SK-N-SH (cell line): Measurements from ENCODE around the gene ATG2B. TPM values are rescaled to one million over a fixed set of nuclear protein-coding genes. Genes with fewer than 3 reads are reported as not detected.

Experiments used
- CTCF ChIA-PET: fragments of 300-600, 350-600 bp; formaldehyde crosslinking; extraction: SDS; loops from one replicate; lab custom pipeline; 2021; lab: Yijun Ruan, JAX
- POLR2A ChIA-PET: fragments of 350-600 bp; sonication (Branson Sonifier 250); formaldehyde crosslinking; extraction: SDS; loops from one replicate; lab custom pipeline; 2020; ENCODE audit warnings: antibody characterized with exemption, inconsistent platforms; lab: Yijun Ruan, JAX
- DNase-seq: peaks from one replicate; pipeline ENCODE4 v3.0.0; 2012
- H2AFZ ChIP-seq: fragments of 200-600 bp; sonication (generic); 2 replicates; pipeline ENCODE4 v1.8.1; 2016; ENCODE audit warnings: antibody characterized with exemption, mild to moderate bottlenecking, low read depth
- H3F3A ChIP-seq: fragments of 200-600 bp; sonication (generic); replicated peaks from 2 replicates; pipeline ENCODE3; 2016; ENCODE audit warnings: antibody characterized with exemption, mild to moderate bottlenecking; ENCODE audit not compliant: insufficient read depth
- H3K27ac ChIP-seq, 2 experiments: fragments of 200-500 bp in 1 of 2; fragments of 200-600 bp in 1 of 2; sonication (Bioruptor generic) in 1 of 2; sonication (generic), shearing (Covaris generic) in 1 of 2; 2 replicates each; pipeline versions ENCODE4 v1.5.1 to v1.6.1; 2014 to 2016; ENCODE audit warnings: low read depth in 2 of 2, inconsistent platforms in 1 of 2, low read length in 1 of 2, mild to moderate bottlenecking in 1 of 2, mixed read lengths in 1 of 2
- H3K27me3 ChIP-seq: fragments of 200-600 bp; sonication (generic), shearing (Covaris generic); 2 replicates; pipeline ENCODE4 v1.6.1; 2016; ENCODE audit warnings: mixed run types; ENCODE audit not compliant: insufficient read depth
- H3K36me3 ChIP-seq, 2 experiments: fragments of 200-500 bp in 1 of 2; fragments of 200-600 bp in 1 of 2; sonication (Bioruptor generic) in 1 of 2; sonication (generic) in 1 of 2; replicated peaks in 1 of 2; 2 replicates each; pipeline versions ENCODE3 to v1.5.1; 2014 to 2016; ENCODE audit warnings: low read length in 1 of 2, mild to moderate bottlenecking in 1 of 2; ENCODE audit not compliant: insufficient read depth in 2 of 2, control insufficient read depth in 1 of 2
- H3K4me1 ChIP-seq, 2 experiments: fragments of 200-500 bp in 1 of 2; fragments of 200-600 bp in 1 of 2; sonication (Bioruptor generic) in 1 of 2; sonication (generic), shearing (Covaris generic) in 1 of 2; 2 replicates each; pipeline versions ENCODE4 v1.5.1 to v1.6.1; 2014 to 2016; ENCODE audit warnings: low read depth in 1 of 2, low read length in 1 of 2, mixed run types in 1 of 2; ENCODE audit not compliant: insufficient read depth in 2 of 2, control insufficient read depth in 1 of 2
- H3K4me2 ChIP-seq: fragments of 200-600 bp; sonication (generic), shearing (Covaris generic); 2 replicates; pipeline ENCODE4 v1.6.1; 2017; ENCODE audit warnings: mixed run types
- H3K4me3 ChIP-seq, 2 experiments: fragments of 200-500 bp in 1 of 2; fragments of 200-600 bp in 1 of 2; sonication (Bioruptor generic) in 1 of 2; sonication (generic), shearing (Covaris generic) in 1 of 2; 2 replicates each; pipeline versions ENCODE4 v1.5.1 to v1.8.1; 2014 to 2016; ENCODE audit warnings: low read depth in 2 of 2, inconsistent platforms in 1 of 2, low read length in 1 of 2, mild to moderate bottlenecking in 1 of 2, mixed read lengths in 1 of 2, moderate library complexity in 1 of 2
- H3K79me2 ChIP-seq: fragments of 200-600 bp; sonication (generic); 2 replicates; pipeline ENCODE4 v1.8.1; 2017; ENCODE audit warnings: mild to moderate bottlenecking; ENCODE audit not compliant: insufficient read depth
- H3K9ac ChIP-seq: fragments of 200-600 bp; sonication (generic); 2 replicates; pipeline ENCODE4 v1.6.1; 2017; ENCODE audit warnings: mixed run types
- H3K9me2 ChIP-seq: fragments of 200-600 bp; sonication (generic); 2 replicates; pipeline ENCODE4 v1.6.1; 2017; ENCODE audit warnings: mixed run types
- H3K9me3 ChIP-seq: fragments of 200-600 bp; sonication (generic); 2 replicates; pipeline ENCODE4 v1.6.1; 2017; ENCODE audit warnings: mixed run types, mild to moderate bottlenecking, moderate library complexity
- H4K20me1 ChIP-seq: fragments of 200-600 bp; sonication (generic); 2 replicates; pipeline ENCODE4 v1.6.1; 2017; ENCODE audit warnings: mild to moderate bottlenecking, mixed run types; ENCODE audit not compliant: insufficient read depth
- FOXJ3 ChIP-seq: sonication (generic); formaldehyde crosslinking; IDR thresholded peaks from 2 replicates; pipeline ENCODE4 v1.5.1; 2020; ENCODE audit warnings: mild to moderate bottlenecking, missing genetic modification reagents
- FOXM1 ChIP-seq: IDR thresholded peaks from 2 replicates; pipeline ENCODE4 v1.4.0; 2012; ENCODE audit warnings: low read depth, mild to moderate bottlenecking
- SMC3 ChIP-seq: IDR thresholded peaks from 2 replicates; pipeline ENCODE4 v1.6.1; 2012; ENCODE audit warnings: low read depth, low read length, improper control_type of control experiment
- WGBS: methylation state at CpG from one replicate; pipeline ENCODE4 v1.1.6; 2017; ENCODE audit warnings: low lambda C conversion rate; 5-methylcytosine and 5-hydroxymethylcytosine counted together
- polyA plus RNA-seq, 3 experiments: library from polyadenylated mRNA; depleted of rRNA; stranded (reverse); fragments of >200 nt; gene quantifications; 2 replicates each; pipeline ENCODE4 v1.2.3, GENCODE V29; 2012
- TF ChIP-seq, protein P1 (sequence below): IDR thresholded peaks from 2 replicates; pipeline ENCODE4; 2012
- TF ChIP-seq, protein P2 (sequence below): IDR thresholded peaks from 2 replicates; pipeline ENCODE4 v1.4.0; 2012; ENCODE audit warnings: low read depth
- TF ChIP-seq, protein P3 (sequence below): fragments of 150-350 bp; IDR thresholded peaks from 2 replicates; pipeline ENCODE4 v1.6.1; 2017; ENCODE audit warnings: antibody characterized with exemption, low read length, low read depth, borderline replicate concordance
- TF ChIP-seq, protein P4 (sequence below): fragments of 150-350 bp; IDR thresholded peaks from 2 replicates; pipeline ENCODE4 v1.6.1; 2016; ENCODE audit warnings: mild to moderate bottlenecking, low read depth, low read length

ATG2B gene
- polyA plus RNA-seq, 1 of the 3 experiments (the other 2 are of a cell fraction): 5.8 TPM

DNA sequence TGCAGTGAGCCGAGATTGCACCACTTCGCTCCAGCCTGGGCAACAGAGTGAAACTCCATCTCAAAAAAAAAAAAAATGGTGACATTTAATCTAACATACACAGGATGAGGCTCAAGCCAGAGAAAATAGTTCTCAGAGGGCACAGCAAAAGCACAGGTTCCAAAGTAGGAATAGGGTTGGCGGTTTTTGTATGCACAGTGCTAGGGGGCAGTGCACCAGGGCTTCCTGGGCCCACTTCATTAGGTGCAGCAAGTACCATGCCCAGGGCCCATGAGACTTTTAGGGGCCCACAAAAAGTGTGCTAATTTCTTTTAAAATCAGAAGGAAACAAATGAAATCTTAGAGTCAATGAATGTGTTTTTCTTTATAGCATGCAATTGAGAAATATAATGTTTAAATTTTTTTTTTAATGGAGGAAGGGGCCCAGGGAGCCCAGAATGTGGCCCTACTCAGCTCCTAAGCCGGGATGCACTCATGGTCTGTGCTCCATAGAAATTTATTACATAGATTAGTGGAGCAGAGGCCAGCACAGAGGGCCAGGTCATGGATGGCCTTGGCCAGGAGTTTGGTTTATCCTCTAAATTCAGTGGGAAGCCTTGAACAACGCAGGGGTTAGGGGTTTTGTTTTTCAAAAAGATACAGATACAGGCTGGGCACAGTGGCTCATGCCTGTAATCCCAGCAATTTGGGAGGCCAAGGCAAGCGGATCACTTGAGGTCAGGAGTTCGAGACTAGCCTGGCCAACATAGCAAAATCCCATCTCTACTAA, 31.1 kb upstream of the ATG2B start:
- Histone ChIP-seq H3K9me2 (no peaks in the 10 kb centered on the region), H2AFZ (no peak overlapping the region), H3K27me3 (no peaks in the 10 kb centered on the region), H3K79me2 (no peaks in the 10 kb centered on the region), H4K20me1 (no peaks in the 10 kb centered on the region), H3K36me3 (no peaks in the 10 kb centered on the region), H3K9ac (no peak overlapping the region), H3K27ac (no peak overlapping the region), H3K4me1 (no peaks in the 10 kb centered on the region; a peak in 1 of 4 replicates), H3K9me3 (no peaks in the 10 kb centered on the region), H3K4me3 (no peak overlapping the region), H3F3A (no peaks in the 10 kb centered on the region), H3K4me2 (no peak overlapping the region)
- DNase-seq: no peak
- TF ChIP-seq, protein P1, sequence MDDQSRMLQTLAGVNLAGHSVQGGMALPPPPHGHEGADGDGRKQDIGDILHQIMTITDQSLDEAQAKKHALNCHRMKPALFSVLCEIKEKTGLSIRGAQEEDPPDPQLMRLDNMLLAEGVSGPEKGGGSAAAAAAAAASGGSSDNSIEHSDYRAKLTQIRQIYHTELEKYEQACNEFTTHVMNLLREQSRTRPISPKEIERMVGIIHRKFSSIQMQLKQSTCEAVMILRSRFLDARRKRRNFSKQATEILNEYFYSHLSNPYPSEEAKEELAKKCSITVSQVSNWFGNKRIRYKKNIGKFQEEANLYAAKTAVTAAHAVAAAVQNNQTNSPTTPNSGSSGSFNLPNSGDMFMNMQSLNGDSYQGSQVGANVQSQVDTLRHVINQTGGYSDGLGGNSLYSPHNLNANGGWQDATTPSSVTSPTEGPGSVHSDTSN: no peak
- TF ChIP-seq, protein P2, sequence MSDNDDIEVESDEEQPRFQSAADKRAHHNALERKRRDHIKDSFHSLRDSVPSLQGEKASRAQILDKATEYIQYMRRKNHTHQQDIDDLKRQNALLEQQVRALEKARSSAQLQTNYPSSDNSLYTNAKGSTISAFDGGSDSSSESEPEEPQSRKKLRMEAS: no peak
- no peak for TF ChIP-seq FOXJ3 (CRISPR knock-in tag)
- TF ChIP-seq, protein P3, sequence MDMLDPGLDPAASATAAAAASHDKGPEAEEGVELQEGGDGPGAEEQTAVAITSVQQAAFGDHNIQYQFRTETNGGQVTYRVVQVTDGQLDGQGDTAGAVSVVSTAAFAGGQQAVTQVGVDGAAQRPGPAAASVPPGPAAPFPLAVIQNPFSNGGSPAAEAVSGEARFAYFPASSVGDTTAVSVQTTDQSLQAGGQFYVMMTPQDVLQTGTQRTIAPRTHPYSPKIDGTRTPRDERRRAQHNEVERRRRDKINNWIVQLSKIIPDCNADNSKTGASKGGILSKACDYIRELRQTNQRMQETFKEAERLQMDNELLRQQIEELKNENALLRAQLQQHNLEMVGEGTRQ: no peak
- TF ChIP-seq, protein P4, sequence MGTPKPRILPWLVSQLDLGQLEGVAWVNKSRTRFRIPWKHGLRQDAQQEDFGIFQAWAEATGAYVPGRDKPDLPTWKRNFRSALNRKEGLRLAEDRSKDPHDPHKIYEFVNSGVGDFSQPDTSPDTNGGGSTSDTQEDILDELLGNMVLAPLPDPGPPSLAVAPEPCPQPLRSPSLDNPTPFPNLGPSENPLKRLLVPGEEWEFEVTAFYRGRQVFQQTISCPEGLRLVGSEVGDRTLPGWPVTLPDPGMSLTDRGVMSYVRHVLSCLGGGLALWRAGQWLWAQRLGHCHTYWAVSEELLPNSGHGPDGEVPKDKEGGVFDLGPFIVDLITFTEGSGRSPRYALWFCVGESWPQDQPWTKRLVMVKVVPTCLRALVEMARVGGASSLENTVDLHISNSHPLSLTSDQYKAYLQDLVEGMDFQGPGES: no peak
- ChIA-PET CTCF (no interaction called here), POLR2A (no interaction called here)
- 94% methylated on average over 7 of the region's 7 CpGs for WGBS

DNA sequence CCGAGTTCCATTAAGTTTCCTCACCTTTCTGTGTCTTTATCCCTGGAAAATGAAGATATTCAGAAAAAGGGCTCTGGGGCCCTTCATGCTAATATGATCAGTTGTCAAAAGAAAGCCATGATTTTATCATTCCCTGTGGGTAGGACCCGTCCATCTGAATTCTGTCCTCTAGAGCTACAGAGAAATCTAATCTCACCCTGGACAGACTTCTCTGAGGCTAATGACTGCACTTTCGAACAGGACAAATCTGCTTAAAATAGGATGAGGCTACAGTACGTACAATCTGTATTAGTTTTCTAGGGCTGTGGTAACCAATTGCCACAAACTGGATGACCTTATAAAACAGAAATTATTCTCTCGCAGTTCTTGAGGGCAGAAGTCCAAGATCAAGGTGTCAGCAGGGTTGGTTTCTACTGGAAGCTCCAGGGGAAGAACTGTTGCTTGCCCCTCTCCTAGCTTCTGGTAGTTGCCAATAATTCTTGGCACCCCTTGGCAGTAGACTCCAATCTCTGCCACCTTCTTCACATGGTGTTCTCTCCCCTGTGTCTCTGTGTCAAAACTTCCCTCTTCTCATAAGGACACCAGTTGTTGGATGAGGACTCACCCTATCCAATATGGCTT, 30.0 kb upstream of the ATG2B start:
- Histone ChIP-seq H3K27ac (no peak overlapping the region), H2AFZ (no peak overlapping the region), H3K4me3 (no peak overlapping the region; a peak in 1 of 4 replicates), H3K79me2 (no peaks in the 10 kb centered on the region), H3K9me3 (no peaks in the 10 kb centered on the region), H3K9me2 (no peaks in the 10 kb centered on the region), H3K9ac (no peak overlapping the region), H3K27me3 (no peaks in the 10 kb centered on the region), H3K4me1 (no peaks in the 10 kb centered on the region; a peak in 1 of 4 replicates), H3K4me2 (no peak overlapping the region), H3F3A (no peaks in the 10 kb centered on the region), H3K36me3 (no peaks in the 10 kb centered on the region), H4K20me1 (no peaks in the 10 kb centered on the region)
- ChIA-PET POLR2A (no interaction called here), CTCF (interaction anchor here (0.7 to 2.1 kb wide), 4 partner anchors 16 to 292 kb away, joined by 3 to 6 read pairs (median 4); no protein-coding TSS in a partner anchor)
- no peak for DNase-seq
- WGBS: 92% methylated on average over 5 of the region's 5 CpGs
- TF ChIP-seq SMC3: no peak
- no peak for TF ChIP-seq FOXM1
